ENCODE measurements around the gene LRIG1.

LRIG1 gene

DNA sequence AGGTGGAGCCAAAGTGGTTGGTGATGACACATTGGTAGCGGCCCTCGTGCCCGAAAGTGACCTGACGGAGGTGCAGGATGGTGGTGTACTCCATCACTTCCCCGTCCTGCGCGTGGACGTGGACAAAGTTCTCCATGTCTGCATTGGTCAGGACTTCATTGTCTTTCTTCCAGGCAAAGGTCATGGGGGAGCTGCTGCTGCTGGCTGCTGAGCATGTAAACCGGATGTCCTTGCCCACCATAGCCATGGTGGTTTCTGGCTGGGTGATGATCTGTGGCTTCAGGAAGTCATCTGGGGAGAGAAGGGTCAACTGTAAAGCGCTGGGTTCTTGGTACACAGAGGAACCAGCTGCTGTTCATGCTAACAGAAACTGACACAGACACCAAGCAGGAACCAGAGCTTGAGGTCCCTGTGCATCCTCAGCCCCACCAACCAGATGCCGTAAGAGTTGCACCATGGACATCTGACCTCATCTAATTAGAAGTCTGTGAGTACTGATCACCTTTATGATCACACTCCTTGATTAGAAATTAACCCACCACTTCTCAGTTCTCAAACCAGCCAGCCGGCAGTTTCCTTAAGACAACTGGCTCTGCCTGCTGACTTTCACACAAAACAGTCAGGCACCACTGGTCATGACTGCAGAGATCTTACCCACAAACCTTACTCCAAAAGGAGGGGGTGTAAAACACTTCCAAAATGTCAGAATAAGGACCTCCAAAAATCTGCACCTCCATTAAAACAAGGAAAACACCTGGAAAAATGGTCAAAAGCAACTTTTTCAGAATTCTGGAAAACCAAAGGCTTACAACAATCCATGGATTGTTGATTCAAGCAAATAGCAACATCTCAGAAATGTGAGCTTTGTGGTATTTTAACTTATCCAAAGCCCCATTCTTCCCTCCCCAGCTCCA is 114.6 kb downstream of the LRIG1 start:
- DNase-seq (ENCODE audit: low spot score): no peak

- DNase-seq (ENCODE audit: low spot score): no peak
Observed at GRCh38 chr3:66385066-66385465, 115.8 kb downstream of the LRIG1 start.

- no peak for DNase-seq (ENCODE audit: low spot score)
Observed at GRCh38 chr3:66383998-66384745, 116.7 kb downstream of the LRIG1 start.

DNA sequence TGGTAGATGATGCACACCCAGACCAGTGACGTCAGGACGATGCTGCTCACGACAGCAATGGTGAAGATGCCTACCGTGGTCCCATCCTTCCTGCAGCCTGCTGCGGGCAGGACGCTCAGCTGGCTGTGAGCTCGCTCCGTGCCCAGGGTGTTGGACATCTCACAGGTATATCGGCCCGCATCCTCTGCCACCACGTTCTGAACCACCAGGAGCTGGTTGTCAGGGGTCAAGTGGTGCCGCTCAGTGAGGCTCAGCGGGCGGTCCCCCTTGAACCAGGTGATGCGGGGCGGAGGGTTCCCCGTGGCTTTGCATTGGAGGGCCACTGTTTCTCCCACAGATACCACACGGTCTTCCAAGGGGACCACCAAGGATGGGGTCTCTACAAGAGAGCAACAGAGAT is 117.8 kb downstream of the LRIG1 start:
- no peak for DNase-seq (ENCODE audit: low spot score)

DNA sequence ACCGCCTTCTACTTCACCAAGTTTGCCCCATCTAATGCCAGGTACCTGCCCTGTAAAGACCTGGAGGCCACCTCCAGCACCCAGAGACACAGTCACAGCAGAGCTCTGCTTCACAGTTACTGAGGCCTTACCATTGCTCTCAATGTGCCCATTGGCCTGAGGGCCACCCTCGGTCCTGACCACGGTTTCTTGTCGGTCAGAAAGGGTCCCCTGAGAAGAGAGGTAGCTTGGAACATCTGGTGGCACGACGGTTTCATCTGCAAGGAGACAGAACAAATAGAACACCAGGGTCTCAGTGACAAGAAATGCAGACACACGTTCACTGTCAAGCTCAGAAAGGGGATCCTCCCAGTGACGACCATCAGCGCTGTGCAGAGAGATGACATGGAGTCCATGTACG is 118.7 kb downstream of the LRIG1 start:
- no peak for DNase-seq (ENCODE audit: low spot score)

GRCh38 chr3:66381626-66382025 is 119.2 kb downstream of the LRIG1 start:
- DNase-seq (ENCODE audit: low spot score): no peak

- no peak for DNase-seq (ENCODE audit: low spot score)
Observed at GRCh38 chr3:66380200-66380932, 120.5 kb downstream of the LRIG1 start.

GRCh38 chr3:66379565-66379964 is 121.3 kb downstream of the LRIG1 start:
- no peak for DNase-seq (ENCODE audit: low spot score)

DNA sequence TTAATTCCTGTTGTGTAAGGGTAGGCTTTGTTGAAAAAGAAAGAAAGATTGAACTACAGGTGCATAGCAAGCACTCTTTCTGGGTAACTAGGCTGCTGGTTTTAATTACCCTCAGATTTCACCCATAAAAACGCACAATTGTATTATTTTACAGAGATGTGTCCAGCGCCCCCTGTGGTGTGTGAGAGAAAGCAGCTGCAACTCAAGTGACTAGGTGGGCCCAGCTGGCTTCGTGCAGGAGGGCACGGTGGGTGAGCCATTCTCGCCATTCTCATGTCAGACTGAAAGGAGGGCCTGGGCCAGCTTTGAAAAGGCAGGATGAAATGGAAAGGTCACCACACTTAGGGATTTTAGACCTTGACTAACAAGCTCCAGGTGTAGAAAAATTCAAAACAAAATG is 122.6 kb downstream of the LRIG1 start:
- DNase-seq (ENCODE audit: low spot score): no peak

DNA sequence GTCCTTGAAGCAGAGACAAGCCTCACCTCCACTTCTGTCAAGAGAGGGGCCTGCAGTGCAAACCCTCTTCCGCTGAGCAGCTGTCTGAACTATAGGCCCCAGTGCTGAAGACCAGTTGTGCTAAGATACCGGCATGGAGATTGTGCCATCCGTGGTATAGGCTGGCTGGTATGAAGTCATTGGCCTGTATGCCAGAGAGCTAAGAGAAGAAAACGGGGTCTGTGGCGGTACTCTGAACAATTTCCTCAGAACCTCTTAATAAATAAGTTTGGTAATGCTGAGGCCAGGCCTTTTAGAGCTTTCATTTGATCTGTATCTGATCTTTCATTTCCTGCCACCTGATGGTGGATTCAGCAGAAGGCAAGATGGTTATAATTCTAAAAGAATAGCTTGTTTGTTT is 123.0 kb downstream of the LRIG1 start:
- no peak for DNase-seq (ENCODE audit: low spot score)

DNA sequence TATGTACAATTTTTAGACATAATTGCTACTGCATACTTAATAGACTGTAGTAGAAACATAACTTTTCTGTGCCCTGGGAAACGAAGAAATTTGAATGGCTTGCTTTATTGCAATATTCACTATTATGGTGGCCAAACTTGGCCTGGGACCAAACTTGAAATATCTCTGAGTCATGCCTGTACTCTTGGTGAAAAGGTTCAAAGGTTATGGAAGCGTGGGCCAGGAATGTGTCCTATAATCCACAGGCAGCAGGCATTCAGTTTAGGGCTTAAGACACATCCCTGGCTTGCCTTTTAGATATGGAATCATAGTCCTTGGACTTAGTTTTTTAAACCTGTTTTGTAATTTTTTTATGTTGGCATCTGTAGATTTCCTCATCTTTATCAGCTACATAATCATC is 124.3 kb downstream of the LRIG1 start:
- no peak for DNase-seq (ENCODE audit: low spot score)

- peak; percentile 69 for DNase-seq (ENCODE audit: low spot score)
Observed at GRCh38 chr3:66372681-66373350, 128.0 kb downstream of the LRIG1 start.

GRCh38 chr3:66371432-66371831 is 129.4 kb downstream of the LRIG1 start:
- DNase-seq (ENCODE audit: low spot score): no peak

DNA sequence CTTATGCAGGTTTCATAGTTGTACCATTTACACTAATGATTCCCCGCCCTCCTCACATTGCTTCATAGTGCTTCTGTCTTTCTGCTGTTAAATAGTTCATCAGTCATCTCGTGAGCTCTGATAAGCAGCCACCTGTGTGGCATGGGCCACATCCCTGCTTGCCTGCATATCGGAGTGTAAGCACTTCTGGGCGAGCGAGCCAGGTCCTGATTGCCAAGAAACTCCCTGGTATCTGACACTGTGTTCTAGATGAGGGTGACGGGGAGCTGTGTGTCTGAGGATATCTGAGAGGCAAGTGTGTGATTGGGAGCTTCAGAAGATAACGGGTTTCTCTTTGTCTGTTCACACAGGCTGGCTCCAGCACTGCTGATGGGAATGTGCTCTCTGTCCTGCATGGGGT is 130.6 kb downstream of the LRIG1 start:
- DNase-seq (ENCODE audit: low spot score): no peak

GRCh38 chr3:66367979-66368378 is 132.8 kb downstream of the LRIG1 start:
- DNase-seq (ENCODE audit: low spot score): no peak

GRCh38 chr3:66366747-66367146 is 134.1 kb downstream of the LRIG1 start:
- no peak for DNase-seq (ENCODE audit: low spot score)

DNA sequence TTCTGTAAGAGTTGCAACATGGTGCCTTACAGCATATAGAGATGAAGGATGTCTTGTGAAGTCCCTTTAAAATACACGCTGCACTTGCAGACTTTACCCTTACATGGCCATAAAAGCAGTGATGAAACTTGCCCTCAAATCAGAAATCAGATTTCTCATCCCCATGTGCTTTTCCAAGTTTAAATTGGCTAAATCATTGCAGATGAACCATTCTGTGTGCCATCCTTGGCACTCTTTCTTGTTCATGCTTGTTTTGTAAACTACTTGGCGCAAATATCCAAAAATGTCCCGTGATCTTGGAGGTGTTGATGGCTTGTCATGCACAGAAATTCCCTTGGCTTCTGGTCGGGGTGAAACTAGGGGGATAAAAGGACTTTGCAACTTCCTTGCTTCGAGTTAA is 135.7 kb downstream of the LRIG1 start:
- DNase-seq (ENCODE audit: low spot score): no peak

DNA sequence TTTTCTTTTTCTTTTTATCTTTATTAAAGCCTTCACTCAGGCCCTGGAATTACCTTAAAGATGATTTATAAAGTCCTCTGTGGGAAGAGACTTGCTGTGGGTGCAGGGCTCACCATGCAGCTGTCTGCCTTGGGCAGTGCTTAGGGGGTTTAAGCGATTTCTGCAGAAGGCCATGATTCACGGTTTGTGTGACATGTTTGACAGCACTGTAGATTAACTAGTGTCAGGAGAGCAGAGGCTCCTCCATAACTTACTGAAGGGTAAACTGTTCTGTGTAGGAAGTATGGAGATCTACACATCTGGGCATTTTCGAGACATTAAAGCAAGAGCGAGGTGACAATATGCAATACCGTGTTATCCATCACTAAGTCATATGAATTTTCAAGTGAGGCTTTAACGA is 137.7 kb downstream of the LRIG1 start:
- DNase-seq (ENCODE audit: low spot score): no peak

DNA sequence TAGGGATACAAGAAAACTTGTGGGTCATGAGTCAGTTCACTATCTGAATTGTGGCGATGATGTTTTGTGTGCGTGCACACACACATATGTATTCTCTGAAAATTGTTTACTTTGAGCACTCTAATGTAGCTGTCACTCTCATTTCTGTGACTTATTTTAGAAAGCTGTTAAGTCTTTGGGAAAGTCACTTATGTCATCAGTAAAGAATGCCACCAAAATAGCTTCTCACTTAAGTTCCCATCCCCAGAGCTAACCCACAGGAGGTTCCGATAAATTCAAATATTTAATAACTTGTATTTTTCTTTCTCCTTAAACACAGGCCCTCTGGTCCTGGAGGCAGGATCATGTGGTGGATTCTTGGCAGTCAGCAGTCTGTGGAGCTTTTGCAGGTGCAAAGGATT is 138.3 kb downstream of the LRIG1 start:
- no peak for DNase-seq (ENCODE audit: low spot score)

DNA sequence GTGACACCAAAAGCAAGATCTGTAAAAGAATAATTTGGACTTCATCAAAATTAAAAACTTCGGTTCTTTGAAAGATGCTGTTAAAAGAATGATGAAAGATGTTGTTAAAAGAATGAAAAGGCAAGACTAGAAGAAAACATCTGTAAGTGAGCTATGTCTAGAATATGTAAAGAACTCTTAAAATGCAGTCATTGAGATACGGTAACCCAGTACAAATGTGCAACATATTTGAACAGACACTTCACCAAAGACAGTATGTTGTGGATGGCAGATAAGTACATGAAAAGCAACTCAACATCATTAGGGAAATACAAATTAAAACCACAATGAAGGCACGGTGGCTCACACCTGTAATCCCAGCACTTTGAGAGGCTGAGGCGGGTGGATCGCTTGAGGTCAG is 139.5 kb downstream of the LRIG1 start:
- DNase-seq (ENCODE audit: low spot score): no peak

- DNase-seq (ENCODE audit: low spot score): no peak
Observed at GRCh38 chr3:66355997-66356396, 144.8 kb downstream of the LRIG1 start.

GRCh38 chr3:66355394-66355793 is 145.4 kb downstream of the LRIG1 start:
- no peak for DNase-seq (ENCODE audit: low spot score)

Measured in globus pallidus (tissue), 1 donor.